K562 (cell line): ENCODE data around the gene EMILIN1. TPM values are rescaled to one million over a fixed set of nuclear protein-coding genes. Genes with fewer than 3 reads are reported as not detected.

ENCODE experiments used
- ARID3A ChIP-seq: IDR thresholded peaks from 2 replicates; pipeline ENCODE4 v1.6.1; 2012; ENCODE audit warnings: low read depth, low read length, improper control_type of control experiment, borderline replicate concordance
- CHD7 ChIP-seq: fragments of 200-600 bp; sonication (generic); IDR thresholded peaks from one replicate; pipeline ENCODE4 v1.6.1; 2012; ENCODE audit warnings: mild to moderate bottlenecking, low read depth, low read length, inconsistent platforms
- DPF2 ChIP-seq: fragments of 450-650 bp; IDR thresholded peaks from 2 replicates; pipeline ENCODE4 v1.6.1; 2016
- FOXA3 ChIP-seq, 2 experiments: fragments of 450-650 bp in 1 of 2; sonication (generic) in 1 of 2; formaldehyde crosslinking; IDR thresholded peaks in 1 of 2; conservative IDR thresholded peaks in 1 of 2; 2 replicates each; pipeline versions ENCODE4 v1.4.0 to v1.8.0; 2020 to 2022; ENCODE audit warnings: mild to moderate bottlenecking in 2 of 2, missing genetic modification reagents in 1 of 2
- HEY1 ChIP-seq: fragments of 250-450 bp; sonication (Bioruptor Pico); IDR thresholded peaks from 2 replicates; pipeline ENCODE4 v1.5.0; 2020; ENCODE audit warnings: mild to moderate bottlenecking, moderate library complexity, borderline replicate concordance
- HNRNPLL ChIP-seq: fragments of 200-400 bp; formaldehyde crosslinking; IDR thresholded peaks from 2 replicates; pipeline ENCODE4 v1.6.1; 2017; ENCODE audit warnings: low read length, low read depth, mild to moderate bottlenecking; ENCODE audit not compliant: poor library complexity, severe bottlenecking
- MAFK ChIP-seq: IDR thresholded peaks from 2 replicates; pipeline ENCODE4 v1.6.1; 2011; ENCODE audit warnings: low read length, improper control_type of control experiment
- MTA1 ChIP-seq: fragments of 450-650 bp; IDR thresholded peaks from 2 replicates; pipeline ENCODE4 v1.6.1; 2017; ENCODE audit warnings: borderline replicate concordance
- PHB ChIP-seq: fragments of 250-450 bp; sonication (Bioruptor Pico); IDR thresholded peaks from 2 replicates; pipeline ENCODE4 v1.5.0; 2021
- SETDB1 ChIP-seq: IDR thresholded peaks from one replicate; pipeline ENCODE4 v1.6.1; 2012; ENCODE audit warnings: low read length, control low read depth, inconsistent platforms
- SRSF7 ChIP-seq: fragments of 200-400 bp; formaldehyde crosslinking; optimal IDR thresholded peaks from 2 replicates; pipeline ENCODE3; 2017; ENCODE audit warnings: mild to moderate bottlenecking, low read depth, low read length
- ZNF12 ChIP-seq: sonication (generic); formaldehyde crosslinking; IDR thresholded peaks from 2 replicates; pipeline ENCODE4 v1.4.0; 2020; ENCODE audit warnings: mild to moderate bottlenecking, missing genetic modification reagents
- ZNF224 ChIP-seq: sonication (generic); formaldehyde crosslinking; IDR thresholded peaks from 2 replicates; pipeline ENCODE4 v1.8.0; 2022; ENCODE audit warnings: mild to moderate bottlenecking, missing genetic modification reagents
- ZNF696 ChIP-seq: fragments of 250-450 bp; sonication (Bioruptor Pico); conservative IDR thresholded peaks from 2 replicates; pipeline ENCODE4 v1.4.0; 2020; ENCODE audit warnings: mild to moderate bottlenecking, moderate library complexity
- ZNF717 ChIP-seq: fragments of 250-450 bp; sonication (Bioruptor Pico); IDR thresholded peaks from 2 replicates; pipeline ENCODE4 v1.5.0; 2021
- ZNF778 ChIP-seq: fragments of 450-650 bp; formaldehyde crosslinking; IDR thresholded peaks from 2 replicates; pipeline ENCODE4 v1.4.0; 2020; ENCODE audit warnings: mild to moderate bottlenecking, moderate library complexity
- polyA plus RNA-seq, 8 experiments: library from polyadenylated mRNA; depleted of rRNA in 4 of 8; stranded (reverse) in 5 of 8; unstranded in 3 of 8; fragments of >200 nt; fragmentation: Nextera tagmentation in 2 of 8; fragmentation: Illumina TruSeq in 1 of 8; extraction: Ambion mirVana in 2 of 8; extraction: Trizol in 1 of 8; gene quantifications; 2 replicates each; pipeline versions ENCODE4 v1.2.1 to v1.2.3, GENCODE V29; 2011 to 2014; ENCODE audit warnings: inconsistent platforms in 1 of 8, missing spikeins in 1 of 8
- total RNA-seq, 7 experiments: library from RNA; depleted of rRNA in 6 of 7; stranded (reverse); fragments of >200 nt in 6 of 7; fragmentation: Illumina TruSeq in 2 of 7; extraction: Trizol in 2 of 7; gene quantifications; 2 replicates each; pipeline versions ENCODE4 v1.2.1 to v1.2.3, GENCODE V29; 2011 to 2021; ENCODE audit warnings: low replicate concordance in 1 of 7

EMILIN1 gene
- total and polyA plus RNA-seq, 9 of the 15 experiments (the other 6 are each of a cell fraction or from before 2014, with no cell fraction given), result 0.04 to 2.7 (median 0.54) TPM; not detected in 2

GRCh38 chr2:27133905-27134780, 55.7 kb downstream of the EMILIN1 start, which contains the start of gene PREB (continued):
- TF ChIP-seq DPF2 (no peak), SRSF7 (no peak), ZNF12 (CRISPR knock-in tag) (no peak), MTA1 (no peak), ARID3A (no peak), ZNF224 (no peak), HNRNPLL (no peak), PHB (CRISPR knock-in tag) (no peak), HEY1 (CRISPR knock-in tag) (no peak), ZNF696 (CRISPR knock-in tag) (no peak), SETDB1 (no peak), MAFK (no peak), CHD7 (no peak), ZNF717 (CRISPR knock-in tag) (no peak), FOXA3 (CRISPR knock-in tag; conservative IDR thresholded peaks at IDR 0.05 in 1 of 2, IDR thresholded peaks at IDR 0.05 in 1 of 2) (no peak; a peak in 1 of 4 replicates), ZNF778 (CRISPR knock-in tag) (no peak)
